Activated naive CD4-positive, alpha-beta T cell treated with anti-CD3 and anti-CD28 coated beads for 36 hours (primary cell): Measurements from ENCODE around the gene PRR5. TPM values are rescaled to one million over a fixed set of nuclear protein-coding genes. Genes with fewer than 3 reads are reported as not detected.

Experiments used
- CTCF ChIA-PET: fragments of 350-600 bp; sonication (Branson Sonifier 250); formaldehyde crosslinking; loops from one replicate; lab custom pipeline; 2021; ENCODE audit warnings: antibody characterized with exemption; lab: Charles Lee
- DNase-seq: peaks from one replicate; pipeline ENCODE4 v3.0.0-alpha.2; 2020
- H3K27ac Mint-ChIP-seq: one replicate; pipeline ENCODE4 v1.8.0; 2021; ENCODE audit warnings: mild to moderate bottlenecking, mixed read lengths
- H3K27me3 Mint-ChIP-seq: one replicate; pipeline ENCODE4 v1.8.0; 2021; ENCODE audit warnings: low read depth, mixed read lengths
- H3K36me3 Mint-ChIP-seq: one replicate; pipeline ENCODE4 v1.8.0; 2021; ENCODE audit warnings: low read depth, mixed read lengths
- H3K4me1 Mint-ChIP-seq: one replicate; pipeline ENCODE4 v1.8.0; 2021; ENCODE audit warnings: low read depth, mixed read lengths
- H3K4me3 Mint-ChIP-seq: one replicate; pipeline ENCODE4 v1.8.0; 2021; ENCODE audit warnings: mild to moderate bottlenecking, moderate library complexity, mixed read lengths
- H3K9me3 Mint-ChIP-seq: one replicate; pipeline ENCODE4 v1.8.0; 2021; ENCODE audit warnings: mixed read lengths
- intact Hi-C: fragments of 100-400 bp; cut with micrococcal nuclease; formaldehyde crosslinking; loops from one replicate; pipeline ENCODE4 v1.15.1; 2023
- total RNA-seq, 2 experiments: library from RNA; stranded (reverse); gene quantifications; one replicate each; pipeline ENCODE4 v1.2.3, GENCODE V29; 2021

PRR5 gene
- total RNA-seq, 2 experiments from 2014 or later = 7.9 to 10.2 TPM

DNA sequence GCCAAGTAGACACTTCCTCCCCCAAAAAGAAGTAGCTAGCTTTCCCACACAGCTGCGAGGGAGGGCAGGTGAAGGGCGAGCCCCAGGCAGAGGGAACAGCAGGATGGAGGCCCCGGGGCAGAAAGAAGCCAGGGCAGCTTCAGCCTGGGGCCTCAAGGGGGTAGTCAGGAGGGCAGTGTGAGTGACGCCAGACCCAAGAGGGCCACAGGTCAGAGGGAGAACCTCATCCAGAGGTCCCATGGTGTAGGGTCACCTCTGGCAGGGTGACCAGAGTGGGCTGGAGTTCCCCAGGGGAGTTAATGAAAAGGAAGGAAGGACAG is 9.2 kb downstream of the PRR5 start:
- Mint-ChIP-seq H3K27ac (no peak overlapping the region), H3K4me3 (no peak overlapping the region), H3K27me3 (no peaks in the 10 kb centered on the region), H3K36me3 (no peaks in the 10 kb centered on the region), H3K4me1 (peaks cover 13% of the 10 kb centered on the region), H3K9me3 (no peaks in the 10 kb centered on the region)
- intact Hi-C loops = no loop called here
- no peak for DNase-seq
- CTCF ChIA-PET = no interaction called here

DNA sequence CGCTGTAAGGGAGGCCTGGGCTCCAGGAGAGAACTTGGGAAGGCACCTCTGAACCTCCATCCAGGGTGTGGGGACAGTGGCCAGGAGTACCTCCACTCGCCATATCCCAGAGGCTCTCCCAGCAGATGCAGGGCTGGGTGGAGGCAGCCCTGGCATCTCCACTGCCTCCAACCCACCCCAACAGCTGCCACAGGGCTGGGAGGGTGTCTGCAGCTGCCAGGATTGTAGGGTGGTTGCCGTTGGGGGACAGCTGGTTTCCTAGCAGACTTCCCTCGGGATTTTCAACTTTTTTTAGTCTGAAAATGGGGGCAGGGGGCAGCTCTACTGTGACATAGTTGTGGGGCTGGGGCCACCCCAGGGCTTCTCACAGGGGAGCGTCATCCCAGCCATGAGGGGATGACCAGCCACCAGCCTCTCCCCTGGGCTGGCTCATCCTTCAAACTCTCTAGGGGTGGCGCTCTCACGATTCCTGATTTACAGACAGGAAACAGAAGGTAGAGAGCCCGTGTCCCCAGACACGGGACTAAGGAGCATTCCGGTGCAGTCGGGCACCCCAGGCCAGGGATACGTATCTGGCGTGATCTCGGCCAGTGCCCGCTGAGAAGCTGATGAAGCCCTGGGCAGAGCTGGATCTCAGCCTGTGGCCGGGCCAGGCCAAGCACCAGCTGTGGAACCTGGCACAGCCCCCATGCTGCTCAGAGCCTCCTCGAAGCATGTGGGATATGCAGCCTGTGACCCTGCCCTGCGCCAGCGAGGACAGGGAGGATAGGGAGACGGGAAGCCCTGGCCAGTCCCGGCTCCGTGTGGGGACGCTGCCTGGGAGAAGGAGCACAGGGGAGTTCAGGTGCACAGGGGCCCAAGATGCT is 9.9 kb downstream of the PRR5 start:
- Mint-ChIP-seq H3K4me3 (no peak overlapping the region), H3K9me3 (no peaks in the 10 kb centered on the region), H3K27me3 (no peaks in the 10 kb centered on the region), H3K4me1 (peaks cover 13% of the 10 kb centered on the region), H3K27ac (no peak overlapping the region), H3K36me3 (no peaks in the 10 kb centered on the region)
- intact Hi-C loops = no loop called here
- CTCF ChIA-PET = interaction anchor here (2.1 kb wide), 1 partner anchor 14 kb away, joined by 6 read pairs; no protein-coding TSS in a partner anchor
- no peak for DNase-seq

DNA sequence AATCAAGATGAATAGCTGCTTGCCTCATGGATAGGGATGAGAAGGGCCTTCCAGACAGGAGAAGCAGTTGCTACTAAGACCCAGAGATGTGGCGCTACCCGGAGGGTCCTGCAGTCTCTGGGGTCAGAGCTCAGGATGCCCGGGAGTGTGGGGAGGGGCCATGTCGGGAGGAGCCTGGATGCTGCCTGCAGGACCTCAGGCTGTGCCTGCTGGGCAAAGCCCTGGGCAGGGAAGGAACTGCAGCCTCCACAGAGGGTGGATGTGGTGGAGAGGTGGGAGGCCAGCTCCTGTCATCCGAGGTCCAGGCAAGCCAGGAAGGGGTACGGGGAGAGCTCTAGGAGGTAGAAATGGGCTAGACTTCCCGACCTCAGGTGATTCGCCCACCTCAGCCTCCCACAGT is 11.0 kb downstream of the PRR5 start:
- intact Hi-C loops = no loop called here
- H3K36me3 Mint-ChIP-seq = no peaks in the 10 kb centered on the region
- peaks cover 13% of the 10 kb centered on the region for H3K4me1 Mint-ChIP-seq
- CTCF ChIA-PET = interaction anchor here (2.1 kb wide), 1 partner anchor 16 kb away, joined by 6 read pairs; no protein-coding TSS in a partner anchor
- no peaks in the 10 kb centered on the region for H3K9me3 Mint-ChIP-seq
- H3K4me3 Mint-ChIP-seq = no peak overlapping the region
- DNase-seq = no peak
- no peak overlapping the region for H3K27ac Mint-ChIP-seq
- H3K27me3 Mint-ChIP-seq = no peaks in the 10 kb centered on the region

DNA sequence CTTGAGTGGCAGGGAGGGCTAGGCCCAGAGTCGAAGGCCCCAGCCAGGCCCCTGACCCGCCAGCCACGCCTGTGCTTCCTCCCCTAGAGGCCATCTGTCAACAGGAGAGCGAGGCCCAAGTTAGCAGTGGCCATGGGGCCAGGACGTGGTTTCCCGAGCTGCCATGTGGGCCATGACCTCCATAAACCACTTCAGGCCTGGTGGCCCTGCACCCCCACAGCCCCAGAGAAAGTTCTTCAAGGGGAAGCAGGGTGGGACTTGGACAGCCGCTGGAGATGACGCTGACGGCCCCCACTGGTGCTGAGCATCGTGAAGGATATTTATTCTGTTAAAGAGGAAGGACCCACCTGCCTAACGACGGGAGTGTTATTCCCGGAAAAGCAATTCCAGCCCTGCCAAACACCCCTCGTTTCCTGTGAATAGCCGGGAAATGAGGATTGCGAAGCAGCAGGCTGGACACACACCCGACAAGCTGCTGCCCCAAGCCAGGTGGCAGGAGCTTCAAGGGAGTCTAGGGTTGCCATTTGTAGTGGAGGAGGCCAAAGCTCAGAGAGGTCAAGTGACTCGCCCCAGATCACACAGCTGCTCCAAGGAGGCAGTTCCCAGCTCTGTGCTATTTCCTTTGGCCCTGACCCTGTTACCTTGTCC is 12.8 kb downstream of the PRR5 start:
- Mint-ChIP-seq H3K4me1 (peaks cover 7% of the 10 kb centered on the region), H3K9me3 (no peaks in the 10 kb centered on the region), H3K4me3 (no peak overlapping the region), H3K36me3 (no peaks in the 10 kb centered on the region), H3K27me3 (no peaks in the 10 kb centered on the region), H3K27ac (no peak overlapping the region)
- CTCF ChIA-PET = no interaction called here
- DNase-seq = no peak
- intact Hi-C loops = no loop called here

DNA sequence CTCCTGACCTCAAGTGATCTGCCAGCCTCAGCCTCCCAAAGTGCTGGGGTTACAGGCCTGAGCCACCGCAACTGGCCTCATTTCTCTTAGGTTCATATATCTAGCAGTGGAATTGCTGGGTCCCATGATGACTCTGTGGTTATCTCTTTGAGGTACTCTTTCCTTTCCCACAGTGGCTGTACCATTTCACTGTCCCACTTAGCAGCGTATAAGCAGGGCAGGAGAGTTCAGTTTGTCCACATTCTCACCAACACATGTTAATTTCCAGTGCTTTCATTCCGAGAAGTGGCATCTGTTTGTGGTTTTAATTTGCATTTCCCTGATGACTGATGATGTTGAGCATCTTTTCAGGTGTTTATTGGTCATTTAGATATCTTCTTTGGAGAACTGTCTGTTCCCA is 16.4 kb downstream of the PRR5 start:
- peaks cover 1% of the 10 kb centered on the region for H3K36me3 Mint-ChIP-seq
- CTCF ChIA-PET = interaction anchor here (0.6 to 1.1 kb wide), 3 partner anchors 11 to 23 kb away, joined by 3 to 7 read pairs (median 4); no protein-coding TSS in a partner anchor
- no peak for DNase-seq
- H3K27ac Mint-ChIP-seq = no peak overlapping the region
- H3K9me3 Mint-ChIP-seq = no peaks in the 10 kb centered on the region
- intact Hi-C loops = no loop called here
- H3K27me3 Mint-ChIP-seq = no peaks in the 10 kb centered on the region
- no peak overlapping the region for H3K4me3 Mint-ChIP-seq
- no peaks in the 10 kb centered on the region for H3K4me1 Mint-ChIP-seq

- H3K36me3 Mint-ChIP-seq = peaks cover 1% of the 10 kb centered on the region
- no peak overlapping the region for H3K27ac Mint-ChIP-seq
- no peaks in the 10 kb centered on the region for H3K27me3 Mint-ChIP-seq
- H3K4me3 Mint-ChIP-seq = no peak overlapping the region
- intact Hi-C loops = no loop called here
- no peaks in the 10 kb centered on the region for H3K9me3 Mint-ChIP-seq
- no peaks in the 10 kb centered on the region for H3K4me1 Mint-ChIP-seq
- no peak for DNase-seq
- CTCF ChIA-PET = interaction anchor here (1.1 to 2.1 kb wide), 2 partner anchors 16 to 24 kb away, joined by 4 to 7 read pairs; no protein-coding TSS in a partner anchor
Observed at GRCh38 chr22:44719586-44720368, 17.8 kb downstream of the PRR5 start.

GRCh38 chr22:44721213-44721612 is 19.2 kb downstream of the PRR5 start:
- CTCF ChIA-PET = interaction anchor here (2.1 kb wide), 1 partner anchor 14 kb away, joined by 4 read pairs; no protein-coding TSS in a partner anchor
- Mint-ChIP-seq H3K9me3 (no peaks in the 10 kb centered on the region), H3K27me3 (no peaks in the 10 kb centered on the region), H3K4me3 (no peak overlapping the region), H3K4me1 (no peaks in the 10 kb centered on the region), H3K27ac (no peak overlapping the region), H3K36me3 (peaks cover 1% of the 10 kb centered on the region)
- no peak for DNase-seq
- intact Hi-C loops = no loop called here

DNA sequence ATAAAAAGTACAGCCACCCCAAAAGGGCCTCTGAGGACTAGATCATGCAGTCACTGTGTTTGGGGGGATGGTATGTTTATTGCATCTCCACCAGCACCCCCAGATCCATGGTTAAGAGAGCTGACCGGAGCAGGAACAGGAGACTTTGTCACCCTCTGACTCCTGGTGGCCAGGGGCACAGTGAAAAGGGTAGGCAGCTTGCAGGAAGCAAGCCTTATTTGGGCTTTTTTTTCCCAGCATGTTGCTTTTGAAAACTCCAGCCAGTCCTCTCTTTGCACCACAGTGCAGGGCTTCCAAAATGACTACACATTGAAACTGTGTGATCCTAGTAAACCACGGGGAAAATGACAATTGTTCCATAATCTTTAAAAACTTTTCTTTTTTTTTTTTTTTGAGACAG is 20.6 kb downstream of the PRR5 start:
- no peaks in the 10 kb centered on the region for H3K27me3 Mint-ChIP-seq
- H3K4me3 Mint-ChIP-seq = no peak overlapping the region
- no peaks in the 10 kb centered on the region for H3K9me3 Mint-ChIP-seq
- H3K27ac Mint-ChIP-seq = no peak overlapping the region
- no peaks in the 10 kb centered on the region for H3K4me1 Mint-ChIP-seq
- H3K36me3 Mint-ChIP-seq = peaks cover 2% of the 10 kb centered on the region
- CTCF ChIA-PET = no interaction called here
- DNase-seq = no peak
- intact Hi-C loops = no loop called here

- DNase-seq = no peak
- CTCF ChIA-PET = no interaction called here
- Mint-ChIP-seq H3K27ac (no peak overlapping the region), H3K36me3 (peaks cover 2% of the 10 kb centered on the region), H3K4me3 (no peak overlapping the region), H3K4me1 (no peaks in the 10 kb centered on the region), H3K27me3 (no peaks in the 10 kb centered on the region), H3K9me3 (no peaks in the 10 kb centered on the region)
- intact Hi-C loops = no loop called here
Observed at GRCh38 chr22:44723801-44724200, 21.8 kb downstream of the PRR5 start.

- CTCF ChIA-PET = interaction anchor here (0.6 to 2.4 kb wide), 2 partner anchors 11 to 247 kb away, joined by 5 to 7 read pairs; no protein-coding TSS in a partner anchor
- DNase-seq = no peak
- H3K36me3 Mint-ChIP-seq = peaks cover 2% of the 10 kb centered on the region
- H3K27ac Mint-ChIP-seq = no peak overlapping the region
- H3K4me1 Mint-ChIP-seq = peaks cover 3% of the 10 kb centered on the region
- intact Hi-C loops = no loop called here
- H3K9me3 Mint-ChIP-seq = no peaks in the 10 kb centered on the region
- H3K27me3 Mint-ChIP-seq = no peaks in the 10 kb centered on the region
- no peak overlapping the region for H3K4me3 Mint-ChIP-seq
Observed at GRCh38 chr22:44724416-44724815, 22.4 kb downstream of the PRR5 start.

DNA sequence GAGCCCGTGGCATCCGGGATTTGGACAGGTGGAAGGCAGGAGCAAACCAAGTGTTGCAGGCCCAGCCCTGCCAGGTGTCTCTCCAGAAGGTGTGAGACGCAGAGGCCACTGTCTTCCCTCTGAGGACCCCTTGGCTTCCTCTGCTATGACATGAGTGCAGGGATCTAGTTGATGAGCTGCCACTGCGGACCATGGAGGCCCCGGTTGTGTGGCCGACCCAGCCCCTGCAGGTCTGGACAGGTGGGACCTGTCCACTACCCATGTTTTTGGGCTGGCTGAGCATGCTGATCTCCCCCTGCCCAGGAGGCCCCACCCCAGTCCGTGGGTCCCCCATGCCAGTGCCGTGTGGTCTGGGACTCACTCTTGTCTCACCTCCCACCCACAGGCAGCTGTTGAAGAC is 22.9 kb downstream of the PRR5 start:
- no peak overlapping the region for H3K4me3 Mint-ChIP-seq
- H3K36me3 Mint-ChIP-seq = peaks cover 2% of the 10 kb centered on the region
- H3K9me3 Mint-ChIP-seq = no peaks in the 10 kb centered on the region
- DNase-seq = no peak
- peaks cover 3% of the 10 kb centered on the region for H3K4me1 Mint-ChIP-seq
- no peak overlapping the region for H3K27ac Mint-ChIP-seq
- CTCF ChIA-PET = interaction anchor here (0.6 to 2.4 kb wide), 2 partner anchors 11 to 247 kb away, joined by 5 to 7 read pairs; no protein-coding TSS in a partner anchor
- intact Hi-C loops = no loop called here
- no peaks in the 10 kb centered on the region for H3K27me3 Mint-ChIP-seq

DNA sequence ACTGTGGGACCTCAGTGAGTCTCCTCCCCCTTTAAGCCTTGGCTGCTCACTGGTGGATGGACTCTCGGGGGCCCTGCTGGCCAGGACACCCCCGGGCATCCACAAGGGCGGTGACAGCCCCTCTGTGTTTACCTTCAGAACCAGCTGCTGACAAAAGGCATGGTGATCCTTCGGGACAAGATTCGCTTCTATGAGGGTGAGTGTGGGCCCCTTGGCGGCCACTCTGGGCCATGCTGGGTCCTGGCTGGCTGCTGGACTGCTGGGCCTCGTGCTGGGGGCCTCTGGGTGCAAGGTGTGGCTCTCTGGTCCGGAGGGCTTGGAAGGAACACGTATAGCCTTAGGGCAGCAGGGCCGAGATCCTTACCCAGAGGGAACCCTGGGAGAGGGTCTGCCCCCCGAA is 24.4 kb downstream of the PRR5 start:
- CTCF ChIA-PET = interaction anchor here (2.4 kb wide), 1 partner anchor 9 kb away, joined by 7 read pairs; no protein-coding TSS in a partner anchor
- Mint-ChIP-seq H3K36me3 (peaks cover 5% of the 10 kb centered on the region), H3K9me3 (no peaks in the 10 kb centered on the region)

More for the DNA sequence above, 24.4 kb downstream of the PRR5 start:
- DNase-seq = no peak
- Mint-ChIP-seq H3K4me3 (no peak overlapping the region), H3K4me1 (peaks cover 3% of the 10 kb centered on the region), H3K27ac (no peak overlapping the region), H3K27me3 (no peaks in the 10 kb centered on the region)
- intact Hi-C loops = no loop called here
